ENCODE measurements around the gene IFNAR1. TPM values are rescaled to one million over a fixed set of nuclear protein-coding genes. Genes with fewer than 3 reads are reported as not detected.

Gene IFNAR1
- total and polyA plus RNA-seq, 3 donors from 2014 or later: 22.1 to 25.0 (median 22.8) TPM

DNA sequence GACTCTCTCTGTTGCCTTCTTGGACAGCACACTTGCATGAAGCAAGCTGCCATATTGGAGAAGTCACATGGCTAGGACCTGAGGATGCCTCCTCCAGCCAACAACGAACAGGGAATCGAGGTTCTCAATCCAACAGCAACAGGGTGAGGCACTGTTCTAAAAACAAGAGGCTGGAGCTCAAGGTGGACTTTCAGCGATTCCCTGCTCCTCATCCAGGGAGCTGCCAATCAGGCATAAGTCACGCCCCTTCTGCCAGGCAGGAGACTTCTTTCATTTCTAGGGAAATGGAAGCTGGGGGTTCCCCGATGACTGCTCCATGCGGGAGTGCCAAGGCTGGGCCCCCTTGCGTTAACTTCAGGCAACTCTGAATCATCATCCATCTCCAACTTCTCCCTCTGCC is 22.7 kb upstream of the IFNAR1 start:
- intact Hi-C loops (cut with DNase I; ENCODE audit: low total_unique reads): no loop called here
- WGBS, 2 donors: 81 to 91% methylated on average over 4 to 7 of the region's 7 CpGs
- H3K27ac ChIP-seq: peak overlapping the region in 1 of 2 donors; percentile 62
- H3K27me3 ChIP-seq: no peaks in the 10 kb centered on the region
- TF ChIP-seq, protein P1, sequence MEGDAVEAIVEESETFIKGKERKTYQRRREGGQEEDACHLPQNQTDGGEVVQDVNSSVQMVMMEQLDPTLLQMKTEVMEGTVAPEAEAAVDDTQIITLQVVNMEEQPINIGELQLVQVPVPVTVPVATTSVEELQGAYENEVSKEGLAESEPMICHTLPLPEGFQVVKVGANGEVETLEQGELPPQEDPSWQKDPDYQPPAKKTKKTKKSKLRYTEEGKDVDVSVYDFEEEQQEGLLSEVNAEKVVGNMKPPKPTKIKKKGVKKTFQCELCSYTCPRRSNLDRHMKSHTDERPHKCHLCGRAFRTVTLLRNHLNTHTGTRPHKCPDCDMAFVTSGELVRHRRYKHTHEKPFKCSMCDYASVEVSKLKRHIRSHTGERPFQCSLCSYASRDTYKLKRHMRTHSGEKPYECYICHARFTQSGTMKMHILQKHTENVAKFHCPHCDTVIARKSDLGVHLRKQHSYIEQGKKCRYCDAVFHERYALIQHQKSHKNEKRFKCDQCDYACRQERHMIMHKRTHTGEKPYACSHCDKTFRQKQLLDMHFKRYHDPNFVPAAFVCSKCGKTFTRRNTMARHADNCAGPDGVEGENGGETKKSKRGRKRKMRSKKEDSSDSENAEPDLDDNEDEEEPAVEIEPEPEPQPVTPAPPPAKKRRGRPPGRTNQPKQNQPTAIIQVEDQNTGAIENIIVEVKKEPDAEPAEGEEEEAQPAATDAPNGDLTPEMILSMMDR (IDR thresholded peaks at IDR 0.05): no peak
- TF ChIP-seq POLR2A (IDR thresholded peaks at IDR 0.05): no peak
- H3K9me3 ChIP-seq: no peaks in the 10 kb centered on the region
- H3K4me3 ChIP-seq: no peak overlapping the region
- H3K4me1 ChIP-seq: peaks cover 16% of the 10 kb centered on the region
- H3K36me3 ChIP-seq (ENCODE audit: low read depth, missing control alignments): no peaks in the 10 kb centered on the region
- DNase-seq: no peak

DNA sequence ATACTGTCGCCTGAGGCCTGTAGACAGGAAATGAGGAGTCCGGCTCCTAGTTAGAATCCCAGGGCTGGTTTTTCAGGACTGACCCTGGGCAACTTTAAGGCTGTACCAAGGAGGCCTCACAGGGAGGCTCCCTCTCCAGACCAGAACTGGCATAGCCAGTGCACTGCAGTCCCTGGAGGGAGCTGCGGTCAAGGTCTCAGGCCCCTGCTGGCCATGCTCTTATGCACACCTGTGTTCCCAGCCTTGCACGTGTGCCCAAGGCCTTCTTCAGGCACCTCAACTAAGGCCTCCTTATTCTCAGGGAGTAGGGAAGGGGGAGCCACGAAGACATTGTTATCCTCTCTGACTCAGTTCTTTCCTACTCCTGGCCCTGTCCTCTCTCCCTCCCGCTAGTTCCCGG is 22.0 kb upstream of the IFNAR1 start:
- H3K27me3 ChIP-seq: no peaks in the 10 kb centered on the region
- DNase-seq: no peak
- H3K4me3 ChIP-seq: no peak overlapping the region
- H3K27ac ChIP-seq: no peak overlapping the region
- H3K4me1 ChIP-seq: peaks cover 16% of the 10 kb centered on the region
- intact Hi-C loops (cut with DNase I; ENCODE audit: low total_unique reads): no loop called here
- 68 to 83% methylated on average over 6 to 7 of the region's 7 CpGs for whole genome bisulfite sequencing, 2 donors
- TF ChIP-seq, protein P1 (IDR thresholded peaks at IDR 0.05): no peak
- no peak for TF ChIP-seq POLR2A (IDR thresholded peaks at IDR 0.05)
- H3K9me3 ChIP-seq: no peaks in the 10 kb centered on the region
- H3K36me3 ChIP-seq (ENCODE audit: low read depth, missing control alignments): no peaks in the 10 kb centered on the region

DNA sequence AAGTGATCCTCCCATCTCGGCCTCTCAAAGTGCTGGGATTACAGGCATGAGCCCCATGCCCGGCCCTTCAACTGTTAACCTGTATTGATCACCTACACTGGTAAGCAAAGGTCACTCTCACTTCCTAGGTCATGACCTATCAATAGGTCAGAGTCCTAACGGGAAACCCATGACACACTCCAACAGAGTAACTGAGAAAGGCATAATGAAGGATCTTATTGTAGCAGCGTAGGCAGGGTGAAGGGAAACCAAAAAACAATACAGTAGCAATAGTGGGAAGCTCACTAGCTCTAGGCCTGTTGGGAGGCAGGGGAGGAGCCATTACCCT is 19.5 kb upstream of the IFNAR1 start:
- peaks cover 21% of the 10 kb centered on the region for H3K4me1 ChIP-seq
- no peak overlapping the region for H3K4me3 ChIP-seq
- H3K27ac ChIP-seq: no peak overlapping the region
- intact Hi-C loops (cut with DNase I; ENCODE audit: low total_unique reads): no loop called here
- no peak for DNase-seq
- WGBS, 2 donors: 97 to 99% methylated on average over 4 of the region's 4 CpGs
- no peaks in the 10 kb centered on the region for H3K9me3 ChIP-seq
- no peaks in the 10 kb centered on the region for H3K27me3 ChIP-seq
- H3K36me3 ChIP-seq (ENCODE audit: low read depth, missing control alignments): no peaks in the 10 kb centered on the region
- TF ChIP-seq POLR2A (IDR thresholded peaks at IDR 0.05): no peak
- TF ChIP-seq, protein P1 (IDR thresholded peaks at IDR 0.05): no peak

DNA sequence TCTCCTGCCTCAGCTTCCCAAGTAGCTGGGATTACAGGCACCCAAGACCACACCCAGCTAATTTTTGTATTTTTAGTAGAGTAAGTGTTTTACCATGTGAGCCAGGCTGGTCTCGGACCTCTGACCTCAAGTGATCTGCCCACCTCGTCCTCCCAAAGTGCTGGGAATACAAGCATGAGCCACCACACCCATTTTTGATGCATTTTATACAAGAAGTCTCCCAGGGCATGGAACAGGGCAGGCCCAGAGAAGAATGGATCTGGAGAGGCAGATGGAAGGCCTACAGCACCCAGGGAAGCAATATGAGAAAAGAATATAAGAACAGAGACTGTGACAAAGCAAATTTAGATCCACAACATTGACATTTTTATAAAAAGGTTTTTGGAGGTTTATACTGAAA is 18.8 kb upstream of the IFNAR1 start:
- DNase-seq: no peak
- H3K4me1 ChIP-seq: peaks cover 15% of the 10 kb centered on the region
- 84 to 100% methylated on average over 2 of the region's 2 CpGs for whole genome bisulfite sequencing, 2 donors
- no peak overlapping the region for H3K27ac ChIP-seq
- TF ChIP-seq POLR2A (IDR thresholded peaks at IDR 0.05): no peak
- no peaks in the 10 kb centered on the region for H3K36me3 ChIP-seq (ENCODE audit: low read depth, missing control alignments)
- H3K4me3 ChIP-seq: no peak overlapping the region
- no peaks in the 10 kb centered on the region for H3K27me3 ChIP-seq
- intact Hi-C loops (cut with DNase I; ENCODE audit: low total_unique reads): no loop called here
- H3K9me3 ChIP-seq: no peaks in the 10 kb centered on the region

DNA sequence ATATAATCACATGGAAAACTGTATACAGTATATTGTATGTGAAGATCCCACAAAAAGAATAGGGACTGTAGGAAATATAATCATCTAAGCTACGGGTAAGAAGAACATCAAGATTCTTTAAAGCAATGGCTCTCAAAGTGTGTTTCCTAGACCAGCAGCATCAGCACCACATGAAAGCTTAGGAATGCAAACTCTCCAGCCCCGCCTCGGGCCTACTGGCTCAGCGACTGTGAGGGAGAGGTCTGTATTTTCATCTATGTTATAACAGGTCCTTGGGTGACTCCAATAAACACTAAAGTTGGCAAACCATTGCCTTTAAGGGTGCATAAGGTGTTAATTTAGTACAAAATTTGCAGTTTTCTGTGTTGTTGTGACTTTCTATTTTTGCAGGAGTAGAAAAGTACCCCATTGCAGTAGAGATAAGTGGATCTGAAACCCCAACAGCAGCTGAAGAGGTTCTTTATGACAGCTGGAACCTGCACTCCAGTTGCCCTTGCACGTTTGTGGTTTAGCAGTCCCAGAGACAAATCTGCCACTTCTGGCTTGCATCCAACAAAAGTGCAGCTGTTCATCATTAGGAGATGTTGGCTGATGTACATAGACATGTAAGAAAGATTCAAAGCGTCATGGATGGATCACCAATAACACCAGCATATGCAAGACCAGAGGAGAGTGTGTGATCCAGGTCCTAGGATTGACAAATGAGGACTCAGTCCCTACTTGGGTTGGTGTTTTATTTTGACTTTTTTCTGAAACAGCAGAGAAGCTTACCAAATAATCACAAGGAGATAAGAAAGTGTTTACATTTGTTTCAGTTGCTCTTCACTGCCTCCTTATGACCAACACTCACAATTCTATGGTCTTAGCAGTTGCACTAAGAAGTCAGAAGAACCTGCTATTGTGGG is 15.9 kb upstream of the IFNAR1 start:
- Histone ChIP-seq H3K9me3 (no peaks in the 10 kb centered on the region), H3K27ac (no peak overlapping the region), H3K4me3 (no peak overlapping the region), H3K36me3 (ENCODE audit: low read depth, missing control alignments) (no peaks in the 10 kb centered on the region), H3K27me3 (no peaks in the 10 kb centered on the region), H3K4me1 (peaks cover 5% of the 10 kb centered on the region)
- TF ChIP-seq, protein P1 (IDR thresholded peaks at IDR 0.05): no peak
- TF ChIP-seq POLR2A (IDR thresholded peaks at IDR 0.05): no peak
- intact Hi-C loops (cut with DNase I; ENCODE audit: low total_unique reads): no loop called here
- no peak for DNase-seq
- WGBS, 2 donors: 55 to 64% methylated on average over 6 of the region's 6 CpGs

Measured in testis (tissue), 3 donors.